HG03565 (cell line): Measurements from ENCODE around the gene TM2D1.
A peak's percentile ranks its signal among the peaks of the same experiment; 100 is the strongest.
"Not testable (repeated sequence)": the region's sequence is repeated elsewhere in the genome, so short reads cannot be mapped to it uniquely, and the experiment has no call there.

Experiments
- ATAC-seq: cut with Tn5 transposase; IDR thresholded peaks from one replicate; pipeline ENCODE4 v1.9.1; 2021; ENCODE audit warnings: mild to moderate bottlenecking, moderate library complexity; ENCODE audit not compliant: unreplicated experiment

TM2D1 gene

GRCh38 chr1:61724813-61725694 is at the start of gene TM2D1:
TM2D1 (minus strand) TSS chr1:61725141; CDS start chr1:61725120, 21 bp downstream.
- ATAC-seq = peak; percentile 100

- ATAC-seq = no peak
Measured at GRCh38 chr1:61770131-61770530, 45.2 kb upstream of the TM2D1 start.

- no peak for ATAC-seq
Measured at GRCh38 chr1:61757950-61758349, 33.0 kb upstream of the TM2D1 start.

GRCh38 chr1:61756773-61757172 is 31.8 kb upstream of the TM2D1 start:
- ATAC-seq = no peak

- no peak for ATAC-seq
Measured at GRCh38 chr1:61754545-61754944, 29.6 kb upstream of the TM2D1 start.

- no peak for ATAC-seq
Measured at GRCh38 chr1:61753998-61754508, 29.1 kb upstream of the TM2D1 start.

GRCh38 chr1:61752921-61753389 is 28.0 kb upstream of the TM2D1 start:
- no peak for ATAC-seq

- ATAC-seq = no peak
Measured at GRCh38 chr1:61749574-61749973, 24.6 kb upstream of the TM2D1 start.

- no peak for ATAC-seq
Measured at GRCh38 chr1:61748566-61748965, 23.6 kb upstream of the TM2D1 start.

GRCh38 chr1:61746813-61747212 is 21.9 kb upstream of the TM2D1 start:
- ATAC-seq = no peak

GRCh38 chr1:61743716-61744580 is 19.0 kb upstream of the TM2D1 start:
- ATAC-seq = no peak

- no peak for ATAC-seq
Measured at GRCh38 chr1:61743431-61743705, 18.4 kb upstream of the TM2D1 start.

- peak; percentile 31 for ATAC-seq
Measured at GRCh38 chr1:61742620-61743430, 17.9 kb upstream of the TM2D1 start.

- ATAC-seq = peak; percentile 52
Measured at GRCh38 chr1:61741711-61742619, 17.0 kb upstream of the TM2D1 start, which contains the start of gene PATJ. PATJ (plus strand) TSS chr1:61742480; CDS start chr1:61762893, 20,413 bp downstream.

GRCh38 chr1:61740751-61741700 is 16.1 kb upstream of the TM2D1 start:
- ATAC-seq = no peak

- no peak for ATAC-seq
Measured at GRCh38 chr1:61732726-61733125, 7.8 kb upstream of the TM2D1 start.

GRCh38 chr1:61730679-61731078 is 5.7 kb upstream of the TM2D1 start:
- ATAC-seq = not testable (repeated sequence)

GRCh38 chr1:61727544-61727943 is 2.6 kb upstream of the TM2D1 start:
- ATAC-seq = no peak

- ATAC-seq = no peak
Measured at GRCh38 chr1:61724506-61724812, 482 bp downstream of the TM2D1 start.
